Fibroblast of lung (primary cell): ENCODE results near the gene MARCHF6.

Experiments used
- EZH2 ChIP-seq: IDR thresholded peaks from 2 replicates; pipeline ENCODE4 v1.5.1; 2012; ENCODE audit warnings: low read length, control low read depth, mild to moderate bottlenecking; ENCODE audit errors: missing control alignments
- TF ChIP-seq, protein P1 (sequence below), 2 donors: IDR thresholded peaks in 1 of 2; conservative IDR thresholded peaks in 1 of 2; 1 replicate in 1 of 2; 2 replicates in 1 of 2; pipeline ENCODE4 v1.5.1; 2011 to 2012; ENCODE audit warnings: low read length in 2 of 2, control low read depth in 1 of 2, inconsistent platforms in 1 of 2, low read depth in 1 of 2, mild to moderate bottlenecking in 1 of 2

- TF ChIP-seq EZH2, result no peak
- TF ChIP-seq, protein P1, sequence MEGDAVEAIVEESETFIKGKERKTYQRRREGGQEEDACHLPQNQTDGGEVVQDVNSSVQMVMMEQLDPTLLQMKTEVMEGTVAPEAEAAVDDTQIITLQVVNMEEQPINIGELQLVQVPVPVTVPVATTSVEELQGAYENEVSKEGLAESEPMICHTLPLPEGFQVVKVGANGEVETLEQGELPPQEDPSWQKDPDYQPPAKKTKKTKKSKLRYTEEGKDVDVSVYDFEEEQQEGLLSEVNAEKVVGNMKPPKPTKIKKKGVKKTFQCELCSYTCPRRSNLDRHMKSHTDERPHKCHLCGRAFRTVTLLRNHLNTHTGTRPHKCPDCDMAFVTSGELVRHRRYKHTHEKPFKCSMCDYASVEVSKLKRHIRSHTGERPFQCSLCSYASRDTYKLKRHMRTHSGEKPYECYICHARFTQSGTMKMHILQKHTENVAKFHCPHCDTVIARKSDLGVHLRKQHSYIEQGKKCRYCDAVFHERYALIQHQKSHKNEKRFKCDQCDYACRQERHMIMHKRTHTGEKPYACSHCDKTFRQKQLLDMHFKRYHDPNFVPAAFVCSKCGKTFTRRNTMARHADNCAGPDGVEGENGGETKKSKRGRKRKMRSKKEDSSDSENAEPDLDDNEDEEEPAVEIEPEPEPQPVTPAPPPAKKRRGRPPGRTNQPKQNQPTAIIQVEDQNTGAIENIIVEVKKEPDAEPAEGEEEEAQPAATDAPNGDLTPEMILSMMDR (conservative IDR thresholded peaks at IDR 0.05 in 1 of 2, IDR thresholded peaks at IDR 0.05 in 1 of 2; ENCODE audit: low read depth in 1 of 2, low read length in 2 of 2), result no peak
Measured at GRCh38 chr5:10376544-10376943, 23.0 kb downstream of the MARCHF6 start.
